ENCODE data around the gene DTNA. TPM values are rescaled to one million over a fixed set of nuclear protein-coding genes. Genes with fewer than 3 reads are reported as not detected.

Gene DTNA
- total and polyA plus RNA-seq, 2 donors from 2014 or later, result 6.2 to 22.3 TPM

DNA sequence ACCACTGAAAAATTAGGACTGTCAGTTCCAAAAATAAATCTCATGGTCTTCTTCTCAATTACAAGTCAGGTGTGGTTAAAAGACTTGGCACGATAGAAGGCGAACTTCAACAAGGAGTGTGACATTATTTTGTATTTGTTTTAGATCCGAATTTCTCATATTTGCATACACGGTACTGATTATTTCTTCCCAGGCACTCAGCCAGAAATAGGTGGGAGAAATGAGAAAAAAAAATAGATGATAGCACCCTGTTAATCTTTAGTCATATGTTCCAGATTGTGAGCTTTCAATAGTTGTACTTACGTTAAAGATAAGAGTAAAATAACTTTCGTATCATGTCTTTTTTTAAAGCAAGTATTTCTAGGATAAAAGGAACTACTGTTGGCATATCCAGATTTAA lies 106.1 kb downstream of the DTNA start:
- Histone ChIP-seq H3K36me3 (ENCODE audit: control insufficient read depth in 2 of 3, insufficient read depth in 3 of 3, low read length in 3 of 3) (no peaks in the 10 kb centered on the region), H3K4me1 (ENCODE audit: control insufficient read depth in 2 of 3, insufficient read depth in 2 of 3, low read depth in 1 of 3, low read length in 3 of 3) (no peaks in the 10 kb centered on the region), H3K27ac (ENCODE audit: low read depth in 2 of 2, low read length in 2 of 2) (no peak overlapping the region), H3K27me3 (ENCODE audit: control insufficient read depth, insufficient read depth, low read length) (no peaks in the 10 kb centered on the region), H3K9ac (ENCODE audit: low read length in 3 of 3) (no peak overlapping the region), H3K9me3 (ENCODE audit: control insufficient read depth in 2 of 3, insufficient read depth in 1 of 3, low read length in 3 of 3) (no peaks in the 10 kb centered on the region), H3K4me3 (ENCODE audit: low read length in 3 of 3) (no peak overlapping the region)
- intact Hi-C loops (cut with DNase I), result no loop called here
- no peak for TF ChIP-seq CTCF (IDR thresholded peaks at IDR 0.05; ENCODE audit: borderline replicate concordance, extremely low read depth, insufficient read depth)
- DNase-seq, result no peak
- no peak for FAIRE-seq

DNA sequence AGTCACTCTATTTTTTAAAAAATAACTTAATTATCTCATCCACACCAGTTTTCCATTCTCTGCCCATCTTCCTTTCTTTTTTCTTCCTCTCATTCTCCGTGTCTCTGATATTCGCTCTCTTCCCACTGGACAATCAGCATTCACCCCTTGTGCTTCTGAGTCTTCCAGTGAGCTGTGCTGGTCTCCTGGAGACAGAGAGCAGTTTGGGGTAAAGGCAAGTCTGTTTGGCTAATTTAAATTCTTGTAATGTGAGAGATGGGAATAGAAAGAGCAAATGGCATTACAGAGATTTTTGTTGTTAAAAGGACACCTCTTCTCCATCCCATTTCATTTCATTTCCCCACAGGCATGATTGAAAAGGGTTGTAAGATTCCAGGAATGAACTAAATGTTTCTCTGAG lies 107.5 kb downstream of the DTNA start:
- no peak for FAIRE-seq
- intact Hi-C loops (cut with DNase I), result no loop called here
- no peak for TF ChIP-seq CTCF (IDR thresholded peaks at IDR 0.05; ENCODE audit: borderline replicate concordance, extremely low read depth, insufficient read depth)

DNA sequence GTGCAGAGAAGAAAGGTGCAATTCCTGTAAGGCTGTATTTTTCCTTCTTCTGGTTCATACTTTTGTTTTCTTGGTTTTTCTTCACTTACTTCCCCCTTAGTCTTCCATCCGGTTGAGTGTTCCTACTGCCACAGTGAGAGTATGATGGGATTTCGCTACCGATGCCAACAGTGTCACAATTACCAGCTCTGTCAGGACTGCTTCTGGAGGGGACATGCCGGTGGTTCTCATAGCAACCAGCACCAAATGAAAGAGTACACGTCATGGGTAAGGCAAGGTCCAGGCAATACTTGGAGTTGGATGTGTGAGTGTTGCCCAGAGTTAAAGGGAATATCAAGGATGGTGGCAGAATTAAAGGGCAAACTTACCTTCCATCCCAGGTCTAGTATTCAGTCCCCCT lies 108.0 kb downstream of the DTNA start:
- Histone ChIP-seq H3K4me3 (ENCODE audit: low read length in 3 of 3) (no peak overlapping the region), H3K36me3 (ENCODE audit: control insufficient read depth in 2 of 3, insufficient read depth in 3 of 3, low read length in 3 of 3) (no peaks in the 10 kb centered on the region), H3K27ac (ENCODE audit: low read depth in 2 of 2, low read length in 2 of 2) (no peak overlapping the region), H3K27me3 (ENCODE audit: control insufficient read depth, insufficient read depth, low read length) (no peaks in the 10 kb centered on the region), H3K4me1 (ENCODE audit: control insufficient read depth in 2 of 3, insufficient read depth in 2 of 3, low read depth in 1 of 3, low read length in 3 of 3) (no peaks in the 10 kb centered on the region), H3K9me3 (ENCODE audit: control insufficient read depth in 2 of 3, insufficient read depth in 1 of 3, low read length in 3 of 3) (no peaks in the 10 kb centered on the region), H3K9ac (ENCODE audit: low read length in 3 of 3) (no peak overlapping the region)
- intact Hi-C loops (cut with DNase I), result no loop called here
- DNase-seq (no peak), FAIRE-seq (no peak)
- no peak for TF ChIP-seq CTCF (IDR thresholded peaks at IDR 0.05; ENCODE audit: borderline replicate concordance, extremely low read depth, insufficient read depth)

More for the DNA sequence above, 107.5 kb downstream of the DTNA start:
- Histone ChIP-seq H3K4me3 (ENCODE audit: low read length in 3 of 3) (no peak overlapping the region), H3K27me3 (ENCODE audit: control insufficient read depth, insufficient read depth, low read length) (no peaks in the 10 kb centered on the region), H3K4me1 (ENCODE audit: control insufficient read depth in 2 of 3, insufficient read depth in 2 of 3, low read depth in 1 of 3, low read length in 3 of 3) (no peaks in the 10 kb centered on the region), H3K9ac (ENCODE audit: low read length in 3 of 3) (no peak overlapping the region), H3K27ac (ENCODE audit: low read depth in 2 of 2, low read length in 2 of 2) (no peak overlapping the region), H3K9me3 (ENCODE audit: control insufficient read depth in 2 of 3, insufficient read depth in 1 of 3, low read length in 3 of 3) (no peaks in the 10 kb centered on the region), H3K36me3 (ENCODE audit: control insufficient read depth in 2 of 3, insufficient read depth in 3 of 3, low read length in 3 of 3) (no peaks in the 10 kb centered on the region)
- no peak for DNase-seq

- Histone ChIP-seq H3K9ac (ENCODE audit: low read length in 3 of 3) (no peak overlapping the region), H3K36me3 (ENCODE audit: control insufficient read depth in 2 of 3, insufficient read depth in 3 of 3, low read length in 3 of 3) (no peaks in the 10 kb centered on the region), H3K9me3 (ENCODE audit: control insufficient read depth in 2 of 3, insufficient read depth in 1 of 3, low read length in 3 of 3) (no peaks in the 10 kb centered on the region), H3K27me3 (ENCODE audit: control insufficient read depth, insufficient read depth, low read length) (no peaks in the 10 kb centered on the region), H3K27ac (ENCODE audit: low read depth in 2 of 2, low read length in 2 of 2) (no peak overlapping the region), H3K4me1 (ENCODE audit: control insufficient read depth in 2 of 3, insufficient read depth in 2 of 3, low read depth in 1 of 3, low read length in 3 of 3) (no peaks in the 10 kb centered on the region), H3K4me3 (ENCODE audit: low read length in 3 of 3) (no peak overlapping the region)
- FAIRE-seq (no peak), DNase-seq (no peak)
- intact Hi-C loops (cut with DNase I), result no loop called here
- no peak for TF ChIP-seq CTCF (IDR thresholded peaks at IDR 0.05; ENCODE audit: borderline replicate concordance, extremely low read depth, insufficient read depth)
These were observed 110.4 kb downstream of the DTNA start for GRCh38 chr18:34820360-34821065.
